GM10248 (cell line): ENCODE results near the gene FOXJ1.

Experiments used
- CTCF ChIA-PET: fragments of 300-600 bp; sonication (Branson Sonifier 250); formaldehyde crosslinking; extraction: SDS; loops from one replicate; lab custom pipeline; 2021; ENCODE audit warnings: antibody characterized with exemption; lab: Yijun Ruan, JAX
- POLR2A ChIA-PET: fragments of 350-650 bp; sonication (Branson Sonifier 250); formaldehyde crosslinking; extraction: SDS; loops from one replicate; lab custom pipeline; 2020; ENCODE audit warnings: antibody characterized with exemption; lab: Yijun Ruan, JAX
- DNase-seq: peaks from one replicate; pipeline ENCODE4 v3.0.0; 2012; ENCODE audit errors: extremely low spot score
- TF ChIP-seq, protein P1 (sequence below): IDR thresholded peaks from 2 replicates; pipeline ENCODE4 v1.5.1; 2012; ENCODE audit warnings: mild to moderate bottlenecking, low read depth; ENCODE audit errors: extremely low read depth, missing control alignments, control extremely low read depth

The FOXJ1 gene

GRCh38 chr17:76145231-76146052 lies 4.4 kb upstream of the FOXJ1 start:
- POLR2A ChIA-PET, result interaction anchor here (0.6 kb wide), 1 partner anchor 127 kb away, joined by 3 read pairs; no protein-coding TSS in a partner anchor
- CTCF ChIA-PET, result interaction anchor here (0.8 to 4.1 kb wide), 5 partner anchors 19 to 284 kb away, joined by 3 to 16 read pairs (median 5); no protein-coding TSS in a partner anchor
- TF ChIP-seq, protein P1, sequence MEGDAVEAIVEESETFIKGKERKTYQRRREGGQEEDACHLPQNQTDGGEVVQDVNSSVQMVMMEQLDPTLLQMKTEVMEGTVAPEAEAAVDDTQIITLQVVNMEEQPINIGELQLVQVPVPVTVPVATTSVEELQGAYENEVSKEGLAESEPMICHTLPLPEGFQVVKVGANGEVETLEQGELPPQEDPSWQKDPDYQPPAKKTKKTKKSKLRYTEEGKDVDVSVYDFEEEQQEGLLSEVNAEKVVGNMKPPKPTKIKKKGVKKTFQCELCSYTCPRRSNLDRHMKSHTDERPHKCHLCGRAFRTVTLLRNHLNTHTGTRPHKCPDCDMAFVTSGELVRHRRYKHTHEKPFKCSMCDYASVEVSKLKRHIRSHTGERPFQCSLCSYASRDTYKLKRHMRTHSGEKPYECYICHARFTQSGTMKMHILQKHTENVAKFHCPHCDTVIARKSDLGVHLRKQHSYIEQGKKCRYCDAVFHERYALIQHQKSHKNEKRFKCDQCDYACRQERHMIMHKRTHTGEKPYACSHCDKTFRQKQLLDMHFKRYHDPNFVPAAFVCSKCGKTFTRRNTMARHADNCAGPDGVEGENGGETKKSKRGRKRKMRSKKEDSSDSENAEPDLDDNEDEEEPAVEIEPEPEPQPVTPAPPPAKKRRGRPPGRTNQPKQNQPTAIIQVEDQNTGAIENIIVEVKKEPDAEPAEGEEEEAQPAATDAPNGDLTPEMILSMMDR, result no peak
- peak; percentile 67 for DNase-seq

GRCh38 chr17:76142585-76143041 lies 1.6 kb upstream of the FOXJ1 start:
- POLR2A ChIA-PET, result no interaction called here
- TF ChIP-seq, protein P1, result no peak
- no peak for DNase-seq
- CTCF ChIA-PET, result interaction anchor here (0.7 to 1.4 kb wide), 5 partner anchors 10 to 137 kb away, joined by 3 to 6 read pairs (median 5); no protein-coding TSS in a partner anchor

GRCh38 chr17:76142039-76142584 lies 1.1 kb upstream of the FOXJ1 start:
- ChIA-PET POLR2A (interaction anchor here (1.3 kb wide), 1 partner anchor 123 kb away, joined by 3 read pairs; no protein-coding TSS in a partner anchor), CTCF (interaction anchor here (0.7 to 1.1 kb wide), 3 partner anchors 16 to 138 kb away, joined by 3 to 6 read pairs (median 3); no protein-coding TSS in a partner anchor)
- TF ChIP-seq, protein P1, result no peak
- no peak for DNase-seq

- no peak for DNase-seq
- TF ChIP-seq, protein P1, result no peak
- POLR2A ChIA-PET, result interaction anchor here (1.2 to 1.3 kb wide), 2 partner anchors 134 to 138 kb away, joined by 4 to 5 read pairs; no protein-coding TSS in a partner anchor
- CTCF ChIA-PET, result interaction anchor here (1.2 to 2.1 kb wide), 4 partner anchors 9 to 139 kb away, joined by 4 to 9 read pairs (median 6); no protein-coding TSS in a partner anchor
Measured at GRCh38 chr17:76140661-76141211, 309 bp downstream of the FOXJ1 start.

DNA sequence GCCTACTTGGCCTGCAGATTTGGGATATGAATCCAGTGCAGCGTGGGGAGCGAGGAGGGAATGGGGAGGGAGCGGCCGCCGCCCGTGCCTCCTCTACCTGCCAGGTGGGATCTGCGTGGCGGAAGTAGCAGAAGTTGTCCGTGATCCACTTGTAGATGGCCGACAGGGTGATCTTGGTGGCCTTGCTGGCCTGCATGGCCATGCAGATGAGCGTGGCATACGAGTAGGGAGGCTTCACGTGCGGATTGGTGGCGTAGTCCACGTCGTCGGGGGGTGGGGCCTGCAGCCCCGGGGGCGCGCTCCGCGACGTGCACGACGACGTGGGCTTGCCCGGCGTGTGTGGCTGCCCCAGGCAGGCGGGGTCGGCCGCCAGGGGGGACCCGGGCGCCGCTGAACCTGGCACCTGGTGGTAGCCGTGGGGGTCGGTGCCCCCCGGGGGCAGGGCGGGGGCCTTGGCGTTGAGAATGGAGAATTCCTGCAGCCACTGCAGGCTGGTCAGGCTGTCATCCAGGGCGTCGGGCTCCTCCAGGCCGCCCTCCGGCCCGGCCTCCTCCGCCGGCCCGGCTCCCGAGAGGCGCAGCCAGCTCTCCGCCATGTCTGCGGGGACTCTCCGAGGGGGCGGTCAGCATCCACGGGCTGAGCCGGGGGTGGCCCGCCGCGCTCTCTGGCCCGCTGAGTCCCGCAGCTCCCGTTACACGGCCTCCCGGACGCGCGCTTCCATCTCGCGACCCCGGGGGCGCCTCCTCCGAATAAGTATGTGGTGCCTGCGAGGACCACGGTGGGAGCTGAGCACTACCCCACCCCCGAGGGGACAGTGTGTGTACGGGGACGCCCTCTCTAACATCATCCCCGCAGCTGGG lies 1.0 kb downstream of the FOXJ1 start:
- CTCF ChIA-PET, result interaction anchor here (1.2 to 2.1 kb wide), 4 partner anchors 10 to 140 kb away, joined by 4 to 9 read pairs (median 6); no protein-coding TSS in a partner anchor
- POLR2A ChIA-PET, result interaction anchor here (1.3 kb wide), 1 partner anchor 139 kb away, joined by 5 read pairs; no protein-coding TSS in a partner anchor
- TF ChIP-seq, protein P1, result no peak
- peak; percentile 65 for DNase-seq
